Nasal cavity respiratory epithelium epithelial cell of viscerocranial mucosa (primary cell): ENCODE results near the gene OPN4. TPM values are rescaled to one million over a fixed set of nuclear protein-coding genes. Genes with fewer than 3 reads are reported as not detected.

ENCODE experiments used
- total RNA-seq: library from RNA; depleted of rRNA; stranded (reverse); fragments of >200 nt; gene quantifications from 2 replicates; pipeline ENCODE4 v1.2.3, GENCODE V29; 2014

The OPN4 gene
- not detected in 2 replicates for total RNA-seq

GRCh38 chr10:86654411-86655172, at the start of gene OPN4:
OPN4 (plus strand) TSS chr10:86654547; CDS start chr10:86654784, 237 bp downstream.

GRCh38 chr10:86668297-86669165, 14.2 kb downstream of the OPN4 start, which contains the start of gene LDB3:
LDB3 (plus strand) TSS chr10:86668511; CDS start chr10:86668692, 181 bp downstream.

Other genes starting within 250 kb of the OPN4 start
- 68.4 and 78.0 TPM in 2 replicates for gene WAPL, start 132.8 kb upstream of the OPN4 start, total RNA-seq
- under 0.01 and 0.07 TPM in 2 replicates for gene LDB3, start 14.0 kb downstream of the OPN4 start, total RNA-seq
- gene BMPR1A, start 102.1 kb downstream of the OPN4 start, total RNA-seq: 35.2 and 48.2 TPM in 2 replicates